WTC11 (cell line): ENCODE data around the gene RAPGEF5. TPM values are rescaled to one million over a fixed set of nuclear protein-coding genes. Genes with fewer than 3 reads are reported as not detected.

Experiments
- ATAC-seq: fragments of 200-7000 bp; cut with Tn5 transposase; 2 replicates; pipeline ENCODE4 v1.10.0; 2021; ENCODE audit warnings: mild to moderate bottlenecking, moderate library complexity
- CTCF ChIA-PET: fragments of 300-600 bp; sonication (Branson Sonifier 250); formaldehyde crosslinking; loops from one replicate; lab custom pipeline; 2021; ENCODE audit warnings: antibody characterized with exemption; lab: Charles Lee
- POLR2A ChIA-PET: fragments of 350-600 bp; sonication (Branson Sonifier 250); formaldehyde crosslinking; loops from one replicate; lab custom pipeline; 2021; ENCODE audit warnings: antibody characterized with exemption; lab: Charles Lee
- DNase-seq: peaks from one replicate; pipeline ENCODE4 v3.0.0; 2021; ENCODE audit warnings: low spot score
- H3K27ac Mint-ChIP-seq: 2 replicates; pipeline ENCODE4 v1.8.0; 2021; ENCODE audit warnings: mixed read lengths
- H3K27me3 Mint-ChIP-seq: 2 replicates; pipeline ENCODE4 v1.8.0; 2021; ENCODE audit warnings: low read depth, mild to moderate bottlenecking, moderate library complexity, mixed read lengths
- H3K36me3 Mint-ChIP-seq: 2 replicates; pipeline ENCODE4 v1.8.0; 2021; ENCODE audit warnings: mixed read lengths
- H3K4me1 Mint-ChIP-seq: 2 replicates; pipeline ENCODE4 v1.8.0; 2022; ENCODE audit warnings: mixed read lengths
- H3K4me3 Mint-ChIP-seq: 2 replicates; pipeline ENCODE4 v1.8.0; 2021; ENCODE audit warnings: mild to moderate bottlenecking, moderate library complexity, mixed read lengths
- H3K9me3 Mint-ChIP-seq: 2 replicates; pipeline ENCODE4 v1.8.0; 2021; ENCODE audit warnings: mixed read lengths
- AR ChIP-seq: fragments of 250-450 bp; sonication (Bioruptor Pico); IDR thresholded peaks from 2 replicates; pipeline ENCODE4 v1.9.0; 2021; ENCODE audit warnings: mild to moderate bottlenecking
- FOXK1 ChIP-seq: sonication (generic); formaldehyde crosslinking; IDR thresholded peaks from 2 replicates; pipeline ENCODE4 v1.8.0; 2022; ENCODE audit warnings: mild to moderate bottlenecking, moderate library complexity, missing genetic modification reagents
- GABPB1 ChIP-seq: sonication (generic); formaldehyde crosslinking; IDR thresholded peaks from 2 replicates; pipeline ENCODE4 v1.8.1; 2023; ENCODE audit warnings: mild to moderate bottlenecking, missing genetic modification reagents
- PRRX2 ChIP-seq: fragments of 250-450 bp; sonication (Bioruptor Pico); IDR thresholded peaks from 2 replicates; pipeline ENCODE4 v1.8.0; 2021; ENCODE audit warnings: mild to moderate bottlenecking
- RORB ChIP-seq: fragments of 250-450 bp; sonication (Bioruptor Pico); IDR thresholded peaks from 2 replicates; pipeline ENCODE4 v1.9.0; 2021; ENCODE audit warnings: mild to moderate bottlenecking
- SMAD4 ChIP-seq: sonication (generic); formaldehyde crosslinking; IDR thresholded peaks from 2 replicates; pipeline ENCODE4 v1.8.0; 2022; ENCODE audit warnings: mild to moderate bottlenecking, missing genetic modification reagents
- SOX15 ChIP-seq: fragments of 250-450 bp; sonication (Bioruptor Pico); IDR thresholded peaks from 2 replicates; pipeline ENCODE4 v1.9.0; 2021; ENCODE audit warnings: mild to moderate bottlenecking
- TCF7 ChIP-seq: sonication (generic); formaldehyde crosslinking; IDR thresholded peaks from 2 replicates; pipeline ENCODE4 v1.8.0; 2022; ENCODE audit warnings: mild to moderate bottlenecking, low read depth, missing genetic modification reagents, moderate library complexity
- TP53 ChIP-seq: sonication (generic); formaldehyde crosslinking; IDR thresholded peaks from 2 replicates; pipeline ENCODE4 v1.8.1; 2023; ENCODE audit warnings: mild to moderate bottlenecking, missing genetic modification reagents
- ZNF138 ChIP-seq: sonication (generic); formaldehyde crosslinking; conservative IDR thresholded peaks from 2 replicates; pipeline ENCODE4 v1.8.1; 2022; ENCODE audit warnings: mild to moderate bottlenecking, moderate library complexity, missing genetic modification reagents
- total RNA-seq: library from RNA; stranded (reverse); gene quantifications from 3 replicates; pipeline ENCODE4 v1.2.3, GENCODE V29; 2021
- TF ChIP-seq, protein P1 (sequence below): sonication (generic); formaldehyde crosslinking; IDR thresholded peaks from 2 replicates; pipeline ENCODE4 v1.8.1; 2023; ENCODE audit warnings: mild to moderate bottlenecking, missing genetic modification reagents, moderate library complexity
- TF ChIP-seq, protein P2 (sequence below): sonication (generic); formaldehyde crosslinking; IDR thresholded peaks from 2 replicates; pipeline ENCODE4 v1.8.1; 2022; ENCODE audit warnings: low read depth, missing genetic modification reagents, borderline replicate concordance
- TF ChIP-seq, protein P3 (sequence below): sonication (generic); formaldehyde crosslinking; IDR thresholded peaks from 2 replicates; pipeline ENCODE4 v1.8.0; 2022; ENCODE audit warnings: mild to moderate bottlenecking, missing genetic modification reagents

The RAPGEF5 gene
- total RNA-seq, 1 experiment from 2014 or later = 12.3 TPM

DNA sequence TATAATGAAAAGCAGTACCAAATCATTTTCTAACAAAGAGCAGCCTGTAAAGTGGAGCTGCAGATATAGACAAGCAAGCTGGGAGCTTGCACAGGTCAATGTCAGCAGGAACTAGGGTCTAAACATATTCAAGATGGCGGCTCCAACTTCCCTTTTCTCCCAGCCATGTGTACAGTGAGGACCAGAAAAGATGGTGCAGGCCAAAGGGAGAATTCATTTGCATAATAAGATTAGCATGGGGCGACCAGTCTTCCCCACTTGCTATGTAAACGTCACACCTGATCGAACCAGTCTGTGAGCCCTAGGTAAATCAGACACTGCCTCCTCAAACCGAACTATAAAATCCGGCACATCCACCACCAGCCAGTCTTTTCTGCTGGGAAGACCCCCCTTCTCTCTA lies 4.4 kb upstream of the RAPGEF5 start (continued):
- TF ChIP-seq, protein P1, sequence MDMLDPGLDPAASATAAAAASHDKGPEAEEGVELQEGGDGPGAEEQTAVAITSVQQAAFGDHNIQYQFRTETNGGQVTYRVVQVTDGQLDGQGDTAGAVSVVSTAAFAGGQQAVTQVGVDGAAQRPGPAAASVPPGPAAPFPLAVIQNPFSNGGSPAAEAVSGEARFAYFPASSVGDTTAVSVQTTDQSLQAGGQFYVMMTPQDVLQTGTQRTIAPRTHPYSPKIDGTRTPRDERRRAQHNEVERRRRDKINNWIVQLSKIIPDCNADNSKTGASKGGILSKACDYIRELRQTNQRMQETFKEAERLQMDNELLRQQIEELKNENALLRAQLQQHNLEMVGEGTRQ (CRISPR knock-in tag) = no peak
- no peak for TF ChIP-seq PRRX2 (CRISPR knock-in tag)
- no peak for TF ChIP-seq RORB (CRISPR knock-in tag)
- no peak for TF ChIP-seq FOXK1 (CRISPR knock-in tag)
- TF ChIP-seq SMAD4 = no peak
- no peak for TF ChIP-seq TCF7 (CRISPR knock-in tag)

GRCh38 chr7:22358820-22359697 lies 2.1 kb upstream of the RAPGEF5 start:
- POLR2A ChIA-PET = no interaction called here
- H3K9me3 Mint-ChIP-seq = peaks cover 7% of the 10 kb centered on the region
- TF ChIP-seq AR (CRISPR knock-in tag) = no peak
- 0 out of 2 replicates have a peak, but pooled peaks have one; percentile 11 for TF ChIP-seq GABPB1 (CRISPR knock-in tag)
- TF ChIP-seq, all 79 proteins: peak for 1
- DNase-seq = no peak
- Mint-ChIP-seq H3K4me1 (peaks cover 15% of the 10 kb centered on the region), H3K27me3 (peaks cover 29% of the 10 kb centered on the region), H3K36me3 (peaks cover 7% of the 10 kb centered on the region), H3K4me3 (no peak overlapping the region), H3K27ac (no peak overlapping the region)
- CTCF ChIA-PET = no interaction called here
- no peak for ATAC-seq

GRCh38 chr7:22357311-22358175 lies 589 bp upstream of the RAPGEF5 start:
- peaks cover 29% of the 10 kb centered on the region for H3K27me3 Mint-ChIP-seq
- H3K9me3 Mint-ChIP-seq = peaks cover 18% of the 10 kb centered on the region
- ChIA-PET CTCF (interaction anchor here (0.6 to 1.6 kb wide), 2 partner anchors 103 to 248 kb away, joined by 3 read pairs; no protein-coding TSS in a partner anchor), POLR2A (no interaction called here)
- DNase-seq = no peak
- peaks cover 17% of the 10 kb centered on the region for H3K36me3 Mint-ChIP-seq
- ATAC-seq = peak; percentile 47
- peak overlapping the region; percentile 85 for H3K4me3 Mint-ChIP-seq
- H3K27ac Mint-ChIP-seq = no peak overlapping the region
- H3K4me1 Mint-ChIP-seq = peaks cover 15% of the 10 kb centered on the region
- TF ChIP-seq, protein P2, sequence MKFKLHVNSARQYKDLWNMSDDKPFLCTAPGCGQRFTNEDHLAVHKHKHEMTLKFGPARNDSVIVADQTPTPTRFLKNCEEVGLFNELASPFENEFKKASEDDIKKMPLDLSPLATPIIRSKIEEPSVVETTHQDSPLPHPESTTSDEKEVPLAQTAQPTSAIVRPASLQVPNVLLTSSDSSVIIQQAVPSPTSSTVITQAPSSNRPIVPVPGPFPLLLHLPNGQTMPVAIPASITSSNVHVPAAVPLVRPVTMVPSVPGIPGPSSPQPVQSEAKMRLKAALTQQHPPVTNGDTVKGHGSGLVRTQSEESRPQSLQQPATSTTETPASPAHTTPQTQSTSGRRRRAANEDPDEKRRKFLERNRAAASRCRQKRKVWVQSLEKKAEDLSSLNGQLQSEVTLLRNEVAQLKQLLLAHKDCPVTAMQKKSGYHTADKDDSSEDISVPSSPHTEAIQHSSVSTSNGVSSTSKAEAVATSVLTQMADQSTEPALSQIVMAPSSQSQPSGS (CRISPR knock-in tag) = no peak
- TF ChIP-seq, protein P3, sequence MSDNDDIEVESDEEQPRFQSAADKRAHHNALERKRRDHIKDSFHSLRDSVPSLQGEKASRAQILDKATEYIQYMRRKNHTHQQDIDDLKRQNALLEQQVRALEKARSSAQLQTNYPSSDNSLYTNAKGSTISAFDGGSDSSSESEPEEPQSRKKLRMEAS (CRISPR knock-in tag) = 0 out of 2 replicates have a peak, but pooled peaks have one; percentile 35
- TF ChIP-seq GABPB1 (CRISPR knock-in tag) (0 out of 2 replicates have a peak, but pooled peaks have one; percentile 1), ZNF138 (peak; percentile 71; the same call in 1 of the 2 replicates), TP53 (no peak), SOX15 (no peak)
